ENCODE measurements around the gene TRIM44. TPM values are rescaled to one million over a fixed set of nuclear protein-coding genes. Genes with fewer than 3 reads are reported as not detected.

The TRIM44 gene
- total RNA-seq, 1 experiment from 2014 or later: 3.6 TPM

DNA sequence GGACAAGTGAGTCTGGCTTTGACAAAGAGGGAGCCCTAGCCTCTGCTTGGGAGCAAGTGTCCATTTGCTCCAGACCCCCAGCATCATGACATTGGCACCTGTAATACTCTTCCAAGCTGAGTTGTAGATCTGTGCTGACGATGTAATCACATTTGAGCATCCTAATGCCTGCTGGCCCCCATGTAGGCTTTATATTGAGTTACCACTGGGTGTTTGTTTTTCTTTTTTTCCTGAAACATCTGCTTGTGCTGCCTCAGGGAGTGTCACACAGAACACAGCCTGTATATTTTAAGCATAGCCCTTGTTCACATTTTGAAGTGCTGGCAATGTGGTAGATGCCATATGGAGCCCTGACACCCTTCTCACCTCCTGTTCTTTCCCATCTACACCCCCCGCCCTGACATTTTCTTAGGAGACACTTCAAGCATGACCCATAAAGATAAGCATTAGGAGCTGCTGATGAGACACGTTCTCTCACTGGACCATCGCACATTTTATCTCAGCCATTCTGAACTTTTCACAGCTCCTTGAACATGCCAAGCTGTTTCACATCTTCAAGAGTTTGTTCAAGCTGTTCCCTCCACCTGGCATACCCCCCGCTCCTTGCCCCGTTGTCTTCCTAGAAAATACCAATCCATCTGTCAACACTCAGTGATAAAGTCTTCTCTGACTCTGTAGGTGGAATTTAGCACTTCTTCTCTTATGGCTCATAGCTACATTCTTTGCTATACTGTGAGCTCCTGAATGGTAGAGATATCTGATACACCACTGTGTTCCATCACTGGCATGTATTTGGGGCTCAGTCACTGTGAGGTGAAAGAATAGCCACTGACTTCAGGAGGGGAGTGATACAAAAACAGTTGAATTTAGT, 128.7 kb downstream of the TRIM44 start:
- no peak for DNase-seq (ENCODE audit: low read depth)
- in situ Hi-C loops (cut with HindIII; ENCODE audit: low pct_unique_long_range_greater_than_20kb, low sequenced_read_pairs): no loop called here

DNA sequence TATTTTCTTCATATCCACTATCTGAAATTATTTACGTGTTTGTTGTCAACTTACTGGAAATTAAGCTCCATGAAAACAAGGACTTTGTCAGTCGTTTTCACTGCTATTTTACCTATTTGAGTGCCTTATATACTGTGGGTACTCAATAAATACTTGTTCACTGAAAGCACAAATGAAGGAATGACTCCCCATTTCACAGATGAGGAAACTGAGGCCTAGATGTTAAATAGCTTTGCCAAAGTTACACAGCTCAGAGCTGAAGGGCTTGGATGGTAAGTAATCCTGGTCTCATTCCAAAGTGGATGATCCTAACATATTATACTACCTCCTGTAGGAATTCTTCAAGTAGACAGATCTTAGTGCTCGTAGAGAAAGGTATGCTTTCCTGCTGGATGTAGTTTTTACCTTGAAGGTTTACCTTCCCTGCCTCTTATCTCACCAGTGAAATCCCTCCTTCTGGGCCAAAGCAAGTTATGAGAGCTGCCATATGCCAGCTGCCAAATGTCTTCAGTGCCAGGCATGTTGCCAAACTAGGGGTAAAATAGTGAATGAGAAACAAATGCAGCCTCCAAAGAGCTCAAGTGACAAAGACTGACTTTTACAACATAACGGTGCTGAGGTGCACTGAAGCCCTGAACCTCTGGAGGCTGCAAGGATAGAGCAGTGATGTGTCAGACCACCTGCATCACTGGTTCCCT, 129.7 kb downstream of the TRIM44 start:
- DNase-seq (ENCODE audit: low read depth): no peak
- in situ Hi-C loops (cut with HindIII; ENCODE audit: low pct_unique_long_range_greater_than_20kb, low sequenced_read_pairs): no loop called here

DNA sequence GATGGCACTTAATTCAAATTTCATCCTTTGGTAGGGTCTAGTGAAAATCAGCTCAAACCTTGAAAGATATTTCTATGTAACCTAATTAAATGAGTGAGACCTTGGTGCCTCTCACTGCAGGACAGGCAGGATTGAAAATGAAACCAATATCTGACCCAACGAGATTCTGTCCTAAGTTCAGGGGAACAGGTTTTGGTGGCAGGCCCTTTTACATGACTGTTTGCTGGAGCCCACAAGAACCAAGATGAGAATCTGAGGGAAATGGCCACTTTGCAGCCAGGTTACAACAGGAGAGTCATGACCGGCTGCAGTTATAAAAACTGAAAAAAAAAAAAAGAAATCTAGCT, 130.2 kb downstream of the TRIM44 start:
- no peak for DNase-seq (ENCODE audit: low read depth)
- in situ Hi-C loops (cut with HindIII; ENCODE audit: low pct_unique_long_range_greater_than_20kb, low sequenced_read_pairs): no loop called here

DNA sequence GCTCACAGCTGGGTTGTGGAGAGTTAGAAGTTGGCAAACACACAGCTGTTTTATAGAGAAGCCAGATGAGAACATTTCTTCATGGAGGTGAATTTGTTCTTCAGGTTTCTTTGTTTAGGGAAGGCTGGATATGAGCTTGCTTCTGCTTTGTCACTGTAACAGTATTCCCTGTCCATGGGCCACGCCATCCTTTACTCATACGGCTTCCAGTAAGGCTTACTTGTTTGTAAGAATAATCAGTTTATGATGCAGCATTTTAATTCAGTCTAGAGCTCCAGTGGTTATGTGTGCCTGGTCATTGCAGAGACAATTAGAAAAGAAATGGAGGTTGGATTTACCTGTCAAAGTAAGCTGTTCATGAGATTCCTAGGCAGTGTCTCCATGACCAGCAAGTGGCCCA, 131.8 kb downstream of the TRIM44 start:
- DNase-seq (ENCODE audit: low read depth): no peak
- in situ Hi-C loops (cut with HindIII; ENCODE audit: low pct_unique_long_range_greater_than_20kb, low sequenced_read_pairs): no loop called here

DNA sequence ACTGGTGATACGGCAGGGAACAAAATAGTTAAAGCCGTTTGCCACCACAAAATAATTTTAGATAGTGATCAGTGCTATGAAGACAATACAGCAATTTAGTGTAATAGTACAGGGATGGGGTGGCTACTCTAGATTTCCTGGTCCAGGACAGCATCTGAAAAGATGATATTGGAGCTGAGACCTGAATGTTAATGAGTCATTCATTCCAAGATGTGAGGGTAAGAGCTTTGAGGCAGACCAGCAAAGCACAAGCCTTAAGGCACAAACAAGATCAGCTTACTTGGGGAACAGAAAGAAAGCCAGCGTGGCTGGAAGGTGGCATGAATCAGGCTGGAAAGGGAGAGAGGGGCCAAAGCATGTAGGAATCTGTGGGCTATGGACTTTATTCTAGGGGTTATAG, 132.3 kb downstream of the TRIM44 start:
- no peak for DNase-seq (ENCODE audit: low read depth)
- in situ Hi-C loops (cut with HindIII; ENCODE audit: low pct_unique_long_range_greater_than_20kb, low sequenced_read_pairs): no loop called here

DNA sequence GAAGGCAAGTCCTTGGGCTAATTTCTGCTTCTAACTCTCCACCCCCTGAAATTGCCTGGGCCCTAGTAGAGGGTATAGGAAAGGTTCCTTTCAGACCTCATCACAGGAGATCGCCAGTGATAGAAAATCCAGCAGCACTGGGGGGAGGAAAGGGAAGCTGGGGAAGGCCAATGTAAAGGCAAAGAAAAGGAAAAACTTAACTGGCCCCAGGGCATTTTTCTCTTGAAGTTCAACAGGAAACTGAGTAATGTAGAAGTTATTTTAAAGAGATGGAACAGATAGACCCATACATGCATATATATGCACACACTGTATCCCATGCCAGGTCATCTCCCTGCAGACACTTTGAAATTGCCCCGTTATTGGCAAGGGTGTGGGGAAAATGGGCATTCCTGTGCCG, 134.0 kb downstream of the TRIM44 start:
- in situ Hi-C loops (cut with HindIII; ENCODE audit: low pct_unique_long_range_greater_than_20kb, low sequenced_read_pairs): no loop called here

DNA sequence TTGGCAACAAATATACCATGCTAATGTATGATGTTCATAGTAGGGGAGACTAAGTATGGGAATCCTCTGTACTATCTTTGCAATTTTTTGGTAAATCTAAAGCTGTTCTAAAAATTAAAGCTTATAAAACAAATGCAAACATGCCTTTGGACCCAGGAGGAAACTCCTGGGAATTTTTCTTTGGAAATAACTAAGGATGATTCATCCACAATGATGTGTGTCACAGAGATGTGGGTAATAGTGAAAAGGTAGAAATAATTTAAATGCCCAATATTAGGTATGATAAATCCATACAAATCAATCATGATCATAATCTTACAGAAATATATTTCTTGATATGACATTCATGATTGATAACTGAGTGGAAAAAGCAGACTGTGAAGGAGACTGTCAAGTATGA, 135.8 kb downstream of the TRIM44 start:
- in situ Hi-C loops (cut with HindIII; ENCODE audit: low pct_unique_long_range_greater_than_20kb, low sequenced_read_pairs): no loop called here
- DNase-seq (ENCODE audit: low read depth): no peak

More for the DNA sequence above, 134.0 kb downstream of the TRIM44 start:
- DNase-seq (ENCODE audit: low read depth): no peak

DNA sequence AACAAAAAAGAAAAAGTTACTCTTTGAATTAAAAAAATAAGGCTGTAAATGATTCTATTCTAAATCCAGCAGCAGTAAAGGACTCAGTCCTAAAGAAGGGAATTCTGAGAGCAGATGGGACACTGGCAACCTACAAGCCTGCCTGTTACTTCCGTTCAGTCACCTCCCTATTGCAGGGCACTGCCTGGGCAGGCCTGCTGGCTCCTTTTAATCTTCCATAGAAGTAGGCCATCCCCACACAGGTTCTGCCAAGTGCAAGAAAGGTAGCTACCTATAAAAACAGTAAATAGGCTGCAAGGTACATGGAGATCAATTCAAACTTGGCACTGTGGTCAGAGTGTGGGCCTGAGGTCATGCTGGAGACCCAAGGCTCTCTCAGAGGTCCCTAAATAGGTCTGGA, 136.4 kb downstream of the TRIM44 start:
- no peak for DNase-seq (ENCODE audit: low read depth)
- in situ Hi-C loops (cut with HindIII; ENCODE audit: low pct_unique_long_range_greater_than_20kb, low sequenced_read_pairs): no loop called here

DNA sequence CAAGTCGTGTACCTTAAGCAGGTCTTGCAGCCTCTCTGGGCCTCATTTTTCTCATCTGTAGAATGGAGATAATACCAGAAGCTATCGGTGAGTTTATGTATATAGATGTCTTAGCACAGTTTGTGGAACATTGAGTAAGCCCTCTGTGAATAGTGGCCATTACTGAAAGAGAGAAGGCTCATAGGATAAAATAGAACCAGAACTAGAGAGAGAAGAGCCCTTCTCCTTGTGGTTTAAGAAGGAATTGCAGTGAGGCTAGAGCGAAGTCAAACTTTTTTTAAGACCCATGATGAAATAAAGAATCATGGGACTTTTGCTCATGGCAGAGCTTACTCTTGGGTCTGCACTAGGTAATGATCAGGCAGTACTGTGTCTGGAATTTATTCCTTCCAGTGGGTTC, 137.1 kb downstream of the TRIM44 start:
- no peak for DNase-seq (ENCODE audit: low read depth)
- in situ Hi-C loops (cut with HindIII; ENCODE audit: low pct_unique_long_range_greater_than_20kb, low sequenced_read_pairs): no loop called here

DNA sequence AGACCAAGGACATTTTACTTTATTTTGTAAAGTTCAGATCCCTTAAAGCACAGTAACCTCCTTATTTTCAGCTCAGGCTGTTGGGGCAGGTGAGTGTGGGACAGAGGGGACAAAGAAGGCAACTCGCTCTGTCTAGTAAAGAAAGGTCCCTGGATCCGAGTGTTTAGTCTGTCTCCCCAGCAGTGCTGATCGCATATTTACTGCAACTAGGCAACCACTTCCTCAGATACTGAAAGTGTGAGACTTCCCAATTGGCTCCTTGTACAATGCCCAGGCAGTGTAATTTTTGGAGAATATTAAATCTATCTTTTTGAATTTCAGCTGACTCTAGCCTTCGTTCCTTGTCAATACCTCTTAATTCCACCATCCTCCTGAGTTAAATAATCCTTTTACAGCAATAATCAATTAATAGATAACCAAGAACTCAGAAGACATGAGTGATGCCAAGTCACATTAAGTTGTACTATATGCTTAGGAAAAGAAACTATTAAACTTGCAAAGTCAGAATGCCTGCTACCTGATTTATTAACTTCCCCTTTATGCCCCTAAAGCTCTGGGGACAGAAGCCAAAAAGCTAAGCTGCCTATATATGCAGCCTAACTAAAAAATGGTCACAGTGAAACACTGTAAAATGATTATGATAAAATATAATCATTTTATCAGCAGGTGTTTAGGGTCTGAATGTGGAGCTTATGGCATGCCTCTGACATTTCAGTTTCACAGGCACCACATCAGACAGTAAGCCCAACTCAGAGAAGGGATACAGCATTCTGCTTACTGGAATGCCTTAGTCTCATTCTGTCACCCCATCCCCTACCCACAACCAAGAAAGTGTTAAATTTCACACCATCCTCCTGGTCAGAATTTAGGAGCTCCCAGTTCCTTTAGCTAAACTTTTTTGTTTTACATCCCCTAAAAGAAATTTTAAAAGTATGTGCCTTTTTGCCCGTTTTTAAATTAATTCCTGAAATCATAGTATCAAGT, 138.7 kb downstream of the TRIM44 start:
- in situ Hi-C loops (cut with HindIII; ENCODE audit: low pct_unique_long_range_greater_than_20kb, low sequenced_read_pairs): no loop called here
- no peak for DNase-seq (ENCODE audit: low read depth)

DNA sequence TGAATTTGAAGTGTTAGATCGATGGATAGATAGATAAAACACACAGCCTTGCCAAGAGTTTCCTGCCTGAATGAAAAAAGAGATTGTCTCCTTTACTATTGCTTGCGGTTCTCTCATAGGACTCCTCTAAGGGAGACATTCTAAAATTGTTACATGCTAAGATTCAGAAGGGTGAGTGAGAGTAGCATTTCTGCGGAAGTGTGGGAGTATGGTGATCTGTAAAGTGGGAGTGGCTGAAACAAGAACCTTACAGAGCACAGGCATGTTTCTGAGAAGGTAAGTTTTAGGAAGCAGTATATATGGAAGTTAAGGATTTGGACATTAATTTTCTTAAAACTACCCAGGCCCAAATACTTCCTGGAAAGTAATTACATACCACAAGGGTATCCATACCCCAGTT, 139.6 kb downstream of the TRIM44 start:
- in situ Hi-C loops (cut with HindIII; ENCODE audit: low pct_unique_long_range_greater_than_20kb, low sequenced_read_pairs): no loop called here
- no peak for DNase-seq (ENCODE audit: low read depth)

DNA sequence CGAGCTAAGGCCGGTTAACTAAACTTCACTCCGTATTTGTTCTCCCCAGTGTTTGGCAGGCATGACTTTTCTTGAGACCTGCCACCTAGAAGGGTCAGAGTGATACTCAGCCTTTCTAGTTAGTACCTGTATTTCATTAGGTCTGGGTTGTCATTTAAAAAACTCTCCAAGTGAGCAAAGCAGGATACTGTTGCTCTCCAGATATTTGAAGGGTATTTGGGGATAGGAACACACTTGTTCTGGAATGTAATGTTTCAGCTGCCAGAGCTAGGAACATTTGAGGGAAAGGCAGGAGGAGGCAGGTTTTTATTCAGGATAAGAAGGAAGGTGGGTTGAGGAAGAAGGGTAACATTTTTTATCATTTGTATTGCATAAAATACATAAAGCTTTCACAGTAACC, 140.1 kb downstream of the TRIM44 start:
- in situ Hi-C loops (cut with HindIII; ENCODE audit: low pct_unique_long_range_greater_than_20kb, low sequenced_read_pairs): no loop called here
- DNase-seq (ENCODE audit: low read depth): no peak

DNA sequence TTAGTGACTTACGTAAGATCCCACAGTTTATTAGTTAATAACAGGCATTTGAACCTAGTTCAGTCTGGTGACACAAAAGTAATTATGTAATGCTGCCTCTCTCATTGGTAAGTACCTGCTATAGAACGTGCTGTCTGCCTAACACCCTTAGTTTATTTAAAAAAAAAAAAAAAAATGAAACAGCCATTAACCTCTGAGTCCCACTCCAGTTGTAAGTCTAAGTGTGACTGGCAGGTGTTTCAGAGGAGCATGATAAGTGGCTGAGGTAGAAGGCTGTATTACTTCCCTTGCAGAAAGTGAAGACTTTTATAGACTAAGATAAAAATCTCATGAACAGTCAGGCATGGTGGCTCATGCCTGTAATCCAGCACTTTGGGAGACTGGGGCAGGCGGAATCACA, 140.5 kb downstream of the TRIM44 start:
- DNase-seq (ENCODE audit: low read depth): no peak
- in situ Hi-C loops (cut with HindIII; ENCODE audit: low pct_unique_long_range_greater_than_20kb, low sequenced_read_pairs): no loop called here

DNA sequence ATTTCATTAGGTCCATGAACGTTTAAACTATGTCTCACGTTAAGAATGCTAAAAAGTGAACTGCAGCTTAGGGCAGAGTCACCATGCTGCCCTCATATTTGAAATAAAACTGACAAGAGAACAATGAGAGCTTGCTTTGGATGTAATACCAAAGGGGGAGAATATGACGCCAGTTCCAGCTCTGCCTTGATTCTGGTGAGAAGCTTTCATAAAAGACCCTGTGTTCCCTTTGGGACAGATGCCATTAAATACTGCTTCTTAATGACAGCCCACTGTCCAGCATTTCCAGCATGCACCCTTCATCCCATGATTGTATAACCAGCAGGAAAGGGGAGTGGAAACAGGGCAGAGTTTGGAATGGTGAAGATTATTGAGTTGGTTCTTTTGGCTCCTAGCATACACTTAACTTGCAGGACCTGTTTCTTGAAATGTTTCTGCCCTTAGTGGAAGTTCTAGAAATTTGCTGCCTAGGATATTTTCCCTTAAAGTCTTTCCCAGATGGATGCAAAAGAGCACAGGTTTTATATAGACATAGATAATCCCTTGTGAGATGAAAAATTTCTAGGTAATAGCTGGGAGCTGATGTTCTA, 142.0 kb downstream of the TRIM44 start:
- in situ Hi-C loops (cut with HindIII; ENCODE audit: low pct_unique_long_range_greater_than_20kb, low sequenced_read_pairs): no loop called here
- DNase-seq (ENCODE audit: low read depth): no peak

DNA sequence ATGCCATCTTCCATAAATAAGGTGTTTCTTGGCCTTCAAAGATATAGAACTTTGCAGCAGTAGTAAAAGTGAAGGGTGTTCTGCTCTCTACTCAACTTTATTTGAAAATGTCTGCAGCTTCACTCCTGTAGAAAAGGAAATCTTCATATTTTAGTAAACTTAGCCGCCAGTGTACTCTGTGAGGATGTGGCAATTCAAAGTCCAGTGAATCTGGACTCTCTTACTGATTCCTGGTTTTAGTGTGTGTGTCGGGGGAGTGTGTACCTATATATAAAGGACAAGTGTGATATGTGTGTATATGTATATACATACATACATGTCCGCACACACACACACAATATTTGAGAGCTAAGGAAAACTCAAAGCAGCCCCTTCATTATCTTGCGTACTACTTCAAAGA, 147.0 kb downstream of the TRIM44 start:
- in situ Hi-C loops (cut with HindIII; ENCODE audit: low pct_unique_long_range_greater_than_20kb, low sequenced_read_pairs): no loop called here
- no peak for DNase-seq (ENCODE audit: low read depth)

DNA sequence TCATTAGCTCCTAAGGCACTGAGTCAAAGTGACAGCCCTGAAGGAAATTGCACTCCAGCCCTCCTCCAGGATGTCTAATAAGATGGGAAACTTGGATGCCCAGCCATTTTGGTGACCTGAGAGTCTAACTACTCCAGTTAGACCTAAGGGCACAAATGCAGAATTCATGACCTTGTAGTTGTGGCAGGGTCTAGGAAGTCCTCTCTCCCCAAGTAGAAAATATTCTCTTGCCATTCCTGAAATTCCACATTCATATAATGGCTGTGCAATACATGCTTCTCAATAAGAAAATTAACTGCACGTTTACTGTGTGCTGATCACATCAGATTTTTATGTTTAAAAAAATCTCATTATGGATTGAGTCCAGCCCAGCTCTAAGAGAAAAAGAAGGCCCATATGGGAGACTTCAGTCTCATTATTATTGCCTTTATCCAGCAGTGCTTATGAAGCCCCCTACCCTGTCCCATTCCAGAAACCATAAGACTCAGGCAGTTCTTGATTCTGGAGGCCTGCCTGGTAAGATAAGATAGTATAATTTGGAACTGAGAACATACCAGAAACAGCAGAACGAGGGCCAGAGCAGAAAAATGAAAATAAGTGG, 147.6 kb downstream of the TRIM44 start:
- in situ Hi-C loops (cut with HindIII; ENCODE audit: low pct_unique_long_range_greater_than_20kb, low sequenced_read_pairs): no loop called here
- no peak for DNase-seq (ENCODE audit: low read depth)

DNA sequence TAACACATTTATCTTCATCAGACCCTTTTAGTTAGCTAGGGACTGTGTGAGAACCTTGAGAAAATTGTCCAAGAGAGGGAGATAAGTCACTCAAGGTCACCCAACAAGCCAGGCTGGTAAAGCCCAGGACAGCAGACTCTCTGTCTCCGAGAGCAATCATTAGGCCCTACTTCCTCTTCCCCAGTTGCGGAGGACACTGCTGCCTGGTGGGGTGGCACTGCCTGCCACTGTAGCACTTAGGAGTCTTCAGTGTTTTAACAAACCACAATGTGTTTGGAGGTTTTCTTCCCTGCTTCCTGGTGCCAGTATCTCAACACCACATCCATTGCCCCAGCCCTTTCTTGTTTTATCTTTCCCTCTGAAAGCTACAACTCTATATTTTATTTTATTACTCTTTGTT, 149.2 kb downstream of the TRIM44 start:
- no peak for DNase-seq (ENCODE audit: low read depth)
- in situ Hi-C loops (cut with HindIII; ENCODE audit: low pct_unique_long_range_greater_than_20kb, low sequenced_read_pairs): no loop called here

DNA sequence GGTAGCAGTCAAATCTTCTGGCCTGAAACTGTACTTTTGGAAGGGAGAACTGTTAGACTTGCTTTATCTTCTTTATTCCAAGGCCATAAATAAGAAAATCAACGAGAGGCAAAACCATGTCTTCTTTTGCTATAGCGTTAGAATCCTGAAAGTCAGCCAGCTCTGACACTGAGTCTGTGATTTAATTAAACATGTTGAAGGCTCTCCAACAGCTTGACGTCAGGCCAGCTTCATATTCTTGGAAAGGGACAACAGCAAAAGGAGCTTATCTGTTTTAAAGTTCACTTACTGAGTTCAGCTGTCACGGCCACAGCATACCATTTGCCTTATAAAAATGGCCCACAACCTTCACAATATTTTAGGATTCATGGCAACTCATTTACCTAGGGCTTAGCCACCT, 150.3 kb downstream of the TRIM44 start:
- in situ Hi-C loops (cut with HindIII; ENCODE audit: low pct_unique_long_range_greater_than_20kb, low sequenced_read_pairs): no loop called here

More for the DNA sequence above, 150.3 kb downstream of the TRIM44 start:
- DNase-seq (ENCODE audit: low read depth): no peak
